Heart left ventricle (tissue), 16 donors: Measurements from ENCODE around the gene ZNF672. TPM values are rescaled to one million over a fixed set of nuclear protein-coding genes. Genes with fewer than 3 reads are reported as not detected.
"Not testable (repeated sequence)": the region's sequence is repeated elsewhere in the genome, so short reads cannot be mapped to it uniquely, and the experiment has no call there.

Experiments
- ATAC-seq, 4 donors: fragments of 200-7000 bp; cut with Tn5 transposase; one replicate each; pipeline ENCODE4 v1.9.1; 2020 to 2022; ENCODE audit warnings: moderate library complexity in 4 of 4, mild to moderate bottlenecking in 3 of 4, moderate number of reproducible peaks in 1 of 4
- DNase-seq, 5 donors: peaks; one replicate each; pipeline ENCODE4 v3.0.0-alpha.2; 2020
- H3K27ac ChIP-seq, 12 donors: fragments of 200-600 bp; sonication (generic) in 4 of 12; one replicate each; pipeline versions ENCODE4 v1.5.0 to v1.8.0; 2016 to 2022; ENCODE audit warnings: mild to moderate bottlenecking in 2 of 12
- H3K27me3 ChIP-seq, 9 donors: fragments of 200-600 bp; sonication (generic) in 2 of 9; one replicate each; pipeline versions ENCODE4 v1.5.1 to v1.8.0; 2016 to 2022; ENCODE audit warnings: mild to moderate bottlenecking in 3 of 9
- H3K36me3 ChIP-seq, 9 donors: fragments of 200-600 bp; sonication (generic) in 2 of 9; one replicate each; pipeline versions ENCODE4 v1.5.0 to v1.8.0; 2018 to 2022; ENCODE audit warnings: mild to moderate bottlenecking in 2 of 9
- H3K4me1 ChIP-seq, 12 donors: fragments of 200-600 bp; sonication (generic) in 4 of 12; one replicate each; pipeline versions ENCODE4 v1.5.0 to v1.8.0; 2016 to 2022; ENCODE audit warnings: mild to moderate bottlenecking in 3 of 12
- H3K4me3 ChIP-seq, 12 donors: fragments of 200-600 bp; sonication (generic) in 4 of 12; one replicate each; pipeline versions ENCODE4 v1.5.0 to v1.8.0; 2017 to 2022; ENCODE audit warnings: mild to moderate bottlenecking in 9 of 12, moderate library complexity in 4 of 12
- H3K9me3 ChIP-seq, 12 donors: fragments of 200-600 bp; sonication (generic) in 4 of 12; one replicate each; pipeline versions ENCODE4 v1.5.0 to v1.8.0; 2016 to 2022; ENCODE audit warnings: mild to moderate bottlenecking in 1 of 12
- POLR2A ChIP-seq, 2 donors: fragments of 450-650 bp; IDR thresholded peaks; one replicate each; pipeline ENCODE4 v1.6.1; 2017; ENCODE audit warnings: antibody characterized with exemption in 2 of 2, mild to moderate bottlenecking in 2 of 2, moderate library complexity in 2 of 2
- WGBS, 4 donors: extraction: QIAGEN DNeasy Blood & Tissue Kit in 2 of 4; methylation state at CpG; one replicate each; pipeline versions ENCODE4 v1.1.5 to v1.1.7; 2013 to 2018; 5-methylcytosine and 5-hydroxymethylcytosine counted together
- intact Hi-C, 10 donors: fragments of 100-400 bp; cut with DNase I; formaldehyde crosslinking; loops; one replicate each; pipeline versions ENCODE4 v1.11.1 to v1.14.2; 2022
- long read RNA-seq, 3 donors: library from polyadenylated mRNA; unstranded; transcript quantifications; one replicate each; pipeline ENCODE4 v2.0.0, GENCODE V29; 2020 to 2021
- polyA plus RNA-seq, 2 donors: library from polyadenylated mRNA; stranded (reverse); fragments of 200-250 nt; gene quantifications; one replicate each; pipeline ENCODE4 v1.2.3, GENCODE V29; 2013
- total RNA-seq, 9 donors: library from RNA; depleted of rRNA in 2 of 9; stranded (reverse); fragments of >200 nt in 2 of 9; fragmentation: NEBNext Ultra II Directional in 3 of 9; extraction: Animal tissue kit (Norgen Biotek cat#: 25700) in 3 of 9; gene quantifications; one replicate each; pipeline versions ENCODE4 v1.1.0 to v1.2.4, GENCODE V29; 2016 to 2023
- TF ChIP-seq, protein P1 (sequence below), 12 donors: fragments of 200-600 bp; sonication (generic) in 4 of 12; IDR thresholded peaks; one replicate each; pipeline versions ENCODE4 v1.5.0 to v1.8.0; 2018 to 2022; ENCODE audit warnings: antibody characterized with exemption in 12 of 12, mild to moderate bottlenecking in 5 of 12
- donor health status: ischemic (EF 13 %, LVEDD 7.1; RV severe dilation, severe dysfunction).
- donor health status: healthy with polysubstance abuse.
- donor health status: DM: no; HTN: yes; CAD: no.
- donor health status: DM: no; HTN: no; CAD: no.
- donor health status: ischemic (EF 25% LVEDD 6.9; RV normal size, moderate dysfunction).
- donor health status: ischemic (EF 25% LVEDD 5.7; RV mildly dilated, moderate dysfunction).
- donor health status: healthy.
- donor health status: DM: yes; HTN: yes; CAD: no.
- donor health status: ischemic (EF 35%, LVEDD 5.7; RV mildly dilated, moderate dysfunction).
- donor health status: nonischemic (EF 11% LVEDD 7.7; RV severe dilation, severe dysfunction).
- donor health status: DM: yes; HTN: yes; CAD: no.
- donor health status: PGD.
- donor health status: ischemic (EF 29% LVEDD 5.4; RV normal size, mild dysfunction).
- donor health status: nonischemic (EF 23%, LVEDD 6.1; RV moderate dilation, normal function).

The ZNF672 gene
- total RNA-seq (10 to 100 TPM; 27.9 to 63.8 (median 37.8) TPM), polyA plus RNA-seq (10 to 100 TPM; 20.5 to 50.1 TPM)
- long read RNA-seq, donor 1, transcript ZNF672-201 (4 exons, 2,989 nt), result major isoform, 38 of 58 reads
- long read RNA-seq, donor 1, partial matches to known transcripts, result 2 of 58 reads
- long read RNA-seq, donor 1, other reads (novel, unspliced or antisense), result 17 of 58 reads
- long read RNA-seq, donor 2, transcript ZNF672-201 (4 exons, 2,989 nt), result major isoform, 53 of 83 reads
- long read RNA-seq, donor 2, partial matches to known transcripts, result 1 of 83 reads
- long read RNA-seq, donor 2, other reads (novel, unspliced or antisense), result 27 of 83 reads
- long read RNA-seq, donor 3, transcript ZNF672-201 (4 exons, 2,989 nt), result major isoform, 34 of 51 reads
- long read RNA-seq, donor 3, partial matches to known transcripts, result 2 of 51 reads
- long read RNA-seq, donor 3, other reads (novel, unspliced or antisense), result 13 of 51 reads

DNA sequence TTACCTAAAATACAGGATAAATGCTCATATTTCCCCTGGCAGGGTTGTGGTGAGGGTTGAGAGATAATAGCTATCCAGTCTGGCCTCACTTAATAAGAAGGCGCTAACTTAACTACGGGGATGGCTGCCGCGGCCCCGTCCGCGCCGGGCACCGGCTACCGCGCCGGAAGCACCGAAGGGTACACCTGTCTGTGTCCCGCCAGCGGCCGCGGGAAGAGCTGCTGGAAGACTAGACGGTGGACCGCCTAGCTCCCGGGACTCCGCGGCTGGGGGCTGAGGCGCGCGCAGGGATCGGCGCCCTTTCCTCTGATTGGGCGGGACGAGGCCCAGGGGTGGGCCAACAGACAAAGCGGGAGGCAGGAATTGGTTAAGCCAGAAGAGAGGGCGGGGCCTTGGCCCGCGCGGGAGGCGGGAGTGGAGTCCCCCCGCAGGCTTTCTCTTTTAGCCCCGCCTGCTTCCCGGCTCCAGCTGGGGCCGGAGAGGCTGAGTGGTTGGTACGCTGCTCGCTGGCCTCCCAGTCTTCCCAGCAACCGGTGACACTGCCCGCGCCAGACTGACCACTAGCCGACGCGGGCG lies at the start of gene ZNF672:
ZNF672 (plus strand) TSS at position 444 of the 576 bp plus-strand sequence. CDS start 9,051 bp downstream, outside the sequence.
- Histone ChIP-seq H3K4me3 (peak within 1 kb of the TSS; percentile 64 to 99 (median 86)), H3K27me3 (no peaks in the 10 kb centered on the region), H3K4me1 (peaks cover 0 to 52% (median 34%) of the 10 kb centered on the region in 12 donors), H3K36me3 (peaks cover 0 to 2% (median 0%) of the 10 kb centered on the region in 9 donors), H3K27ac (peak within 1 kb of the TSS; percentile 97 to 100 (median 100)), H3K9me3 (no peaks in the 10 kb centered on the region)
- ATAC-seq (peak; percentile 93 to 95 (median 94)), DNase-seq (peak; percentile 98 to 100 (median 99))
- intact Hi-C loops, result loop anchor here in 7 of 10 donors (1.0 to 2.0 kb wide), 6 partner anchors 12 to 69 kb away; partner anchors contain the start of genes ZNF692 (in 4 of the 7) and PGBD2 (in 2 of the 7)
- WGBS, 4 donors, result 0 to 1% (median 0%) methylated on average over 24 to 48 of the region's 48 CpGs
- TF ChIP-seq, protein P1, sequence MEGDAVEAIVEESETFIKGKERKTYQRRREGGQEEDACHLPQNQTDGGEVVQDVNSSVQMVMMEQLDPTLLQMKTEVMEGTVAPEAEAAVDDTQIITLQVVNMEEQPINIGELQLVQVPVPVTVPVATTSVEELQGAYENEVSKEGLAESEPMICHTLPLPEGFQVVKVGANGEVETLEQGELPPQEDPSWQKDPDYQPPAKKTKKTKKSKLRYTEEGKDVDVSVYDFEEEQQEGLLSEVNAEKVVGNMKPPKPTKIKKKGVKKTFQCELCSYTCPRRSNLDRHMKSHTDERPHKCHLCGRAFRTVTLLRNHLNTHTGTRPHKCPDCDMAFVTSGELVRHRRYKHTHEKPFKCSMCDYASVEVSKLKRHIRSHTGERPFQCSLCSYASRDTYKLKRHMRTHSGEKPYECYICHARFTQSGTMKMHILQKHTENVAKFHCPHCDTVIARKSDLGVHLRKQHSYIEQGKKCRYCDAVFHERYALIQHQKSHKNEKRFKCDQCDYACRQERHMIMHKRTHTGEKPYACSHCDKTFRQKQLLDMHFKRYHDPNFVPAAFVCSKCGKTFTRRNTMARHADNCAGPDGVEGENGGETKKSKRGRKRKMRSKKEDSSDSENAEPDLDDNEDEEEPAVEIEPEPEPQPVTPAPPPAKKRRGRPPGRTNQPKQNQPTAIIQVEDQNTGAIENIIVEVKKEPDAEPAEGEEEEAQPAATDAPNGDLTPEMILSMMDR (IDR thresholded peaks at IDR 0.05), result no peak
- TF ChIP-seq POLR2A (IDR thresholded peaks at IDR 0.05), result peak; percentile 57 to 80

DNA sequence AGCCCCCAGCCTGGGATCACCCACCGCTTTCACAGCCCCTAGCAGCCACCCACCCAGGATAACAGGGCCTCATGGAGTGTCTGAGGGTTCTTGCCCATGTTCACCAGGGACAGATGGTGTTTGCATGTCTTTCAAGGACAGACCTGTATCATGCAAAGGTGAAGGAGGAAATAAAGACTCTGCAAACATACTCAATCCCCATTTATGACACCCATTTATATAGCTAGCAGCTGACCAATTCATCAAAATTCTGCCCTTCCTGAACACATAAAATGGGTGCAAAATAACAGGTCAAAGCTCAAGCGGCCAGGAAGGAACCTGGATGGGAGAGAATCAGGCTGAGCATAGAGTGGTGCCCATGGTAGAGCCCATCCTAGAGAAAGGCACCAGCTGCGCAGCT lies 49.7 kb upstream of the ZNF672 start:
- Histone ChIP-seq H3K36me3 (no peaks in the 10 kb centered on the region), H3K27me3 (peaks cover 0 to 7% (median 0%) of the 10 kb centered on the region in 9 donors), H3K4me3 (no peak overlapping the region), H3K9me3 (no peaks in the 10 kb centered on the region), H3K27ac (no peak overlapping the region), H3K4me1 (peaks cover 0 to 10% (median 0%) of the 10 kb centered on the region in 12 donors)
- DNase-seq (no peak), ATAC-seq (no peak)
- 71 to 81% (median 78%) methylated on average over 3 of the region's 3 CpGs for WGBS, 4 donors
- intact Hi-C loops, result no loop called here
- TF ChIP-seq, protein P1 (IDR thresholded peaks at IDR 0.05), result no peak
- no peak for TF ChIP-seq POLR2A (IDR thresholded peaks at IDR 0.05)

DNA sequence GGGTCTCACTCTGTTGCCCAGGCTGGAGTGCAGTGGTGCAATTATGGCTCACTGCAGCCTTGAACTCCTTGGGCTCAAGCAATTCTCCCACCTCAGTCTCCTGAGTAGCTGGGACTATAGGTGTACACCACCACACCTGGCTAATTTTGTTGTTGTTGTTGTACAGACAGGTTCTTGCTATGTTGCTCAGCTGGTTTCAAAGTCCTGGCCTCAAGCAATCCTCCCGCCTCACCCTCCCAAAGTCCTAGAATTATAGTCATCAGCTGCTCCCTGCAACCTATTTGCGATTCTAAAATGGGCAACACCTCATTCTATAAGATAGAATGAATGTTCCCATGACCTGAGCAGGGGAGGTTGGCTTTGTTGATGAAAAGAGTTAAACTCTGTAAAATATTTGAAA lies 48.7 kb upstream of the ZNF672 start:
- H3K9me3 ChIP-seq, intact Hi-C loops, H3K27ac ChIP-seq, H3K4me1 ChIP-seq, H3K36me3 ChIP-seq, H3K4me3 ChIP-seq, H3K27me3 ChIP-seq, DNase-seq, ATAC-seq: not testable (repeated sequence)
- 59 to 76% (median 71%) methylated on average over 2 of the region's 2 CpGs for WGBS, 4 donors

DNA sequence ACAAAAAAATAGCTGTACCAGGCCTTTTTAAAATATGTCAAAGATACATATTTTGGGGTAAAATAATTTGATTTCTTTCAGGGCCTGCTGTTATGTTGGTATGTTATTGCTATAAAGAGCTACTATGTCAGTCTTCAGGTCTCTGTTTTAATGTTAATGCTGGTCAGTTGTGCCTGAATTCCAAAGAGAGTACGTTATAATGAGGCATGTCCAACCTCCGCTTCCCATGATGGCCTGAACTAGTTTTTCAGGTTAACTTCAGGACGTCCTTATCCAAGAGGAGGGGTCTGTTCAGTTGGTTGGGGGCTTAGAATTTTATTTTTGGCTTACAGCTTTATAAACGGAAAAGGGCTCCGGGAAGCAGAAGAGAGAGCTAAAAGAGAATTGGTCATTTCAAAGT lies 47.6 kb upstream of the ZNF672 start:
- Histone ChIP-seq H3K4me3 (no peak overlapping the region), H3K27me3 (no peaks in the 10 kb centered on the region), H3K4me1 (peaks cover 0 to 10% (median 0%) of the 10 kb centered on the region in 12 donors), H3K9me3 (peaks cover 0 to 17% (median 6%) of the 10 kb centered on the region in 12 donors), H3K36me3 (no peaks in the 10 kb centered on the region), H3K27ac (no peak overlapping the region)
- TF ChIP-seq POLR2A (IDR thresholded peaks at IDR 0.05), result no peak
- TF ChIP-seq, protein P1 (IDR thresholded peaks at IDR 0.05), result no peak
- intact Hi-C loops, result no loop called here
- ATAC-seq (no peak), DNase-seq (no peak)
- 73 to 83% (median 75%) methylated on average over 5 of the region's 5 CpGs for WGBS, 4 donors
